Astrocyte of the hippocampus (primary cell): ENCODE data around the gene PTGES.
A peak's percentile ranks its signal among the peaks of the same experiment; 100 is the strongest.

Experiments
- DNase-seq: peaks from one replicate; pipeline ENCODE4 v3.0.0; 2011; ENCODE audit warnings: low read depth, low spot score

Gene PTGES

GRCh38 chr9:129746092-129746777 is 6.6 kb downstream of the PTGES start:
- DNase-seq: peak; percentile 53

GRCh38 chr9:129745200-129745599 is 7.6 kb downstream of the PTGES start:
- DNase-seq: no peak

- DNase-seq: no peak
Observed at GRCh38 chr9:129740666-129741464, 12.0 kb downstream of the PTGES start.

- no peak for DNase-seq
Observed at GRCh38 chr9:129740174-129740573, 12.7 kb downstream of the PTGES start.

- DNase-seq: no peak
Observed at GRCh38 chr9:129739432-129739831, 13.4 kb downstream of the PTGES start.

- peak; percentile 89 for DNase-seq
Observed at GRCh38 chr9:129737479-129738274, 15.2 kb downstream of the PTGES start.

GRCh38 chr9:129736334-129736733 is 16.5 kb downstream of the PTGES start:
- no peak for DNase-seq

GRCh38 chr9:129735546-129735945 is 17.3 kb downstream of the PTGES start:
- no peak for DNase-seq

- DNase-seq: no peak
Observed at GRCh38 chr9:129733632-129733953, 19.2 kb downstream of the PTGES start.

GRCh38 chr9:129732946-129733631 is 19.8 kb downstream of the PTGES start:
- DNase-seq: no peak

GRCh38 chr9:129732100-129732499 is 20.7 kb downstream of the PTGES start:
- DNase-seq: no peak

GRCh38 chr9:129731477-129732085 is 21.3 kb downstream of the PTGES start:
- DNase-seq: no peak

GRCh38 chr9:129728744-129729143 is 24.1 kb downstream of the PTGES start:
- DNase-seq: no peak

- DNase-seq: peak; percentile 86
Observed at GRCh38 chr9:129726322-129727160, 26.3 kb downstream of the PTGES start.

GRCh38 chr9:129725795-129726251 is 27.0 kb downstream of the PTGES start:
- no peak for DNase-seq

- no peak for DNase-seq
Observed at GRCh38 chr9:129724456-129725190, 28.2 kb downstream of the PTGES start.

- DNase-seq: no peak
Observed at GRCh38 chr9:129722913-129723312, 29.9 kb downstream of the PTGES start.

GRCh38 chr9:129720865-129721545 is 31.8 kb downstream of the PTGES start:
- DNase-seq: no peak
